HG02981 (cell line): Measurements from ENCODE around the gene SRSF3.
"Not testable (repeated sequence)": the region's sequence is repeated elsewhere in the genome, so short reads cannot be mapped to it uniquely, and the experiment has no call there.

Experiments used
- ATAC-seq: cut with Tn5 transposase; IDR thresholded peaks from one replicate; pipeline ENCODE4 v1.9.1; 2021; ENCODE audit warnings: mild to moderate bottlenecking, moderate library complexity; ENCODE audit not compliant: unreplicated experiment

Gene SRSF3

DNA sequence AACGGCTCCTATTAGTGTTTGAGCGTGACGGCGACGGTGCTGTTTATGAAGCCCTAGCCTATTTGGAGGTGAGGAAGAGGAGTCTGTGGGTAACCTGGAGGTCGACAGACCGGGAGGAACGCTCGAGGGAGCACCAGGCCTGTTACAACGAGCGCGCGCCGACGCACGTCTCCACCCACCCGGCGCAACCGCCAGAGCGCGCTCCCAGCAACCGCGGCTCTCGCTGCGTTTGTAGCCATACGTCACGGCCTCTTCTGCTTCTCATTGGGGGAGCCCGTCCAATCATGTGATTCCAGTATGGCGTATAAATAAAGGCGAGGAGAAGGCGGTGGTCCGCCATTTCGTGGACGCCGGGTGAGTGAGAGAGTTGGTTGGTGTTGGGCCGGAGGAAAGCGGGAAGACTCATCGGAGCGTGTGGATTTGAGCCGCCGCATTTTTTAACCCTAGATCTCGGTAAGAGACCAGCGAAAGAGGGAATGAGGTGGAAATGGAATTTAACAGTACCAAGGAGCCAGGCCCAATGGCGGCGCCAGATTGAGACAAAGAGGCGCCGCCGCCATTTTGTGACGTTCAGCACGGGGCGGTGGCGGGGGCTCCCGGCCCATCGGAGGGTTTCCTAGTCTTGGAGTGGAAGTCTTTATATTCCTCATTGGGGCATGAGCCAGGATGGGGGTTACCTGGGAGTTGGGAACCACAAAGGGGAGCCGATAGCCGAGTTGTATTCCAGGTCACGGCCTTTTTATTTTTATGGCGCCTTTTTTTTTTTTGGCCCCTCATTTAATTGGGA, at the start of gene SRSF3:
Gene SRSF3 (plus strand): TSS at position 334 of the 787 bp plus-strand sequence. CDS start 2,401 bp downstream, outside the sequence.
- peak; percentile 78 for ATAC-seq

DNA sequence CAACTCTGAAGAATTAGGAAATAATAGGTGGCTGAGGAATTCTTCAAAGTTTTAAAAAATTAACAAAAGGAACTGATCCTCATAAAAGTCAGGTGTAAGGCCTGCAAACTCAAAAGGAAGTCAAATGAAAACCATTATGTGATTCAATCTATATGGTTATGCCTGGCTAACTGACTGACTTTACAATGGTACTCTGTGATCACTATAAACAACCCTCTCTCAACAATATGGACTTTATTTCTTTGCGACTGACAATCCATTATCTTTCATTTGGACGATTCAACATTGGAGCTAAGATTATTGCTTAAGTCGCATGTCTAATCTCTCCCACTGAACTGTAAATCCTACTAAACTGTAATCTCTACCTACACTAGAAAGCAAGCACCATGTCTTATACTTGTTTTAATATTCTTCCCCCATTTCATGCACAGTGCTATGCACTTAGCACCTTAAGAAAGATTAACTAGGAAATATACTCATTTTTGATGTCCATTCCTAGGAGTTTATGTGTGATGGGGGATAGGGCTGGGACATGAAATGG, 48.3 kb upstream of the SRSF3 start:
- no peak for ATAC-seq

DNA sequence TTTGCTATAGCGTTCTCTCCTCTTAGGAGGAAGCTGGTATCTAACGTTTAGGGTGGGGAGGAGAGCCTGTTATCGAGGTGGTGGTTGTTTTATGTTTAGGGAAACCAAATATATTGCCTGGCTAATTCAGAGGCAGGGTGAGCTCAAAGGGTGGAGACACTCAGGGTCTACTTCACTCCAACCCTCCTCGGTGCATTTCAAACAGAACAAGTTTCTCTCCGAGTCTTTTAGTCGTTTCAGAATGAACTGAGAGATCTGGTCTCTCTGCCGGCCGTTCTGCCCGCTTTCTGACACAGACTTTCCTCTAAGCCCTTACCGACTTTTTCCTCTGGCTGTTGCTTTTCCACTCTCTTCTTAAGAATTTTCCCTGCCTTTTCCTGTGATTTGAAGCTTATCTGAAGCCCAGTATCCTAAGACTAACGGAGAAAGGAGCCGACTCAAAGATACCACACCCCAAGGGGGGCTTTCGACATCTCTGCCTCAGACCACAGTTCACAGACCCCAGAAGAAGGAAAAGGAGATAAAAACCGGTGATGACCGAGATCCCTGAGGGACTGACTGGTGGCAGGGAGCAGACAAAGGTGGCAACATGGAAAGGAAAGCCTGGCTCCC, 47.7 kb upstream of the SRSF3 start:
- ATAC-seq, result no peak

DNA sequence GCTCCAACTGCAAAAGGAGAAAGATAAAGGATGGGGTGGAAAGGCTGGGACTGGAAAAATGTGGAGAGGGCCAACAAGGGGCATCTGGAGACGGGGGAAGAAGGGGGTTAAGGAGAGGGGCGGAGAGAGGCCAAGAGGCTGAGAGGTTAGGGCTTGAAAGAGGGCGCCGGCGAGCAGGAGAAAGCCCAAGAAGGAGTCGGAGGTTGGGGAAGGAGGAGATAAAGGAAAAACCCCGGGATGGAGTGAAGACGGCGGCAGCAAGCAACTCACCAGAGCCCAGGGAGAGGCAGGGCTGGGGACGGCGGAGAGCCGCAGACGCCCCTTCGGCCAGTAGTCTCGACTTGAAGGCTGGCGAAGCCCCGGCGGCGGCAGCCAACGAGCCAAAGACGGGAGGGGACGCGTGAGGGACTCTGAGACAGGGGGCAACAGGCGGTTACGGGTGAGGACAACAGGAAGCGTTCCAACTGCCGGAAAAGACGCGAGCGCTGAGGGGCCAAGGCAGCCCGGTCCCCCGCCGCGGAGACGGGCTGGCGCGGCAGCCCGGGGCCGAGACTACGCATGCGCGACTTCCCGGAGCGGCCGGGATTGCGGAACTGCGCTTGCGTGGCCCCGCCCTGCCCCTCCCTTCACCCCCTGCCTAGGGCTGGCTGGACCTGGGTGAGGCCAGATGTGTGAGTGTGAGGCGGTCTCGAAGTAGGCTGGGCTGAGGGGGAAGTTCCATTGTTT, 47.1 kb upstream of the SRSF3 start, which contains the start of gene STK38:
Gene STK38 (minus strand): TSS at position 560 of the 726 bp plus-strand sequence. CDS start 7,277 bp downstream, outside the sequence.
- peak; percentile 85 for ATAC-seq

DNA sequence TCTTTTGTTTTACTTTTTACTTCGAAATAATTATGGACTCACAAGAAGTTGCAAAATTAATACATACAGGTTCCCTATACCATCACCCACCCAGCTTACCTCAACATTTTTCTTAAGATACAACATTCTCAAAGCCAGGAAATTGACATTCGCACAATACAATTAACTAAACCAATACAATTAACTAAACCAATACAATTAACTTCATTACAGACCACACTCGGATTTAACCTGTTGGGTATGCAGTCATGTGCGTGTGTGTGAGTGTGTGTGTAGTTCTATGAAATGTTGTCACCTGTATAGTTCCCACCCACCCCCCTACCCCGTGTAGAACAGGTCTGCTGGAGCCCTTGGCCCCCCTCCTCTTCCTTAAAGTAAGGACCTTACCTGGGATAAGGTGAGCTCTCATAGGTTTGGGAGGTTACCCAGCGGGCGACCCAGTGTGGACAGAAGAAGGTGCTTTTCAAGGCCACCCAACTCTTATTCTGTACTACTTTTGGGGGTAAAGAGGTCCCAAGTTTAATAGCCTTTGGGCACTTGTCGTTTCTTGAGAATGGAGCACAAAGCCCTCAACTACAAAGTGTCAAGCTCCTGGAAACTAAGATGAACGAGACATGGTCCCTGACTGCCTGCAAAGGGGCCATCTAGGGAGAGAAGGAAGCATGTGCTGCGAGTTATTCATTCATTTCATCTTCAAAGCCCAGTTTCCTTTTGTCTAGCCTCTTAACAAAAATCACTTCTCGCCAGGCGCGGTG, 46.3 kb upstream of the SRSF3 start:
- ATAC-seq, result no peak

DNA sequence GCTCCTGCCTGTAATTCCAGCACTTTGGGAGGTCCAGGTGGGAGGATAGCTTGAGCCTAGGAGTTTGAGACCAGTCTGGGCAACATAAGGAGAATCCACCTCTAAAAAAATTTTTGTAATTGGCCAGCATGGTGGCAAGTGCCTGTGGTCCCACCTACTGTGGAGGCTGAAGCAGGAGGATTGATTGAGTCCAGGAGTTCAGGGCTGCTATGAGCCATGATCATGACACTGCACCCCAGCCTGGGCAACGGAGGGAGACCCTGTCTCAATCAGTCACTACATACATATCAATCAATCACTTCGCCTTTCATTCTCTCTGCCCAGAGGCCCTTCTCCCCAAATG, 45.8 kb upstream of the SRSF3 start:
- no peak for ATAC-seq

DNA sequence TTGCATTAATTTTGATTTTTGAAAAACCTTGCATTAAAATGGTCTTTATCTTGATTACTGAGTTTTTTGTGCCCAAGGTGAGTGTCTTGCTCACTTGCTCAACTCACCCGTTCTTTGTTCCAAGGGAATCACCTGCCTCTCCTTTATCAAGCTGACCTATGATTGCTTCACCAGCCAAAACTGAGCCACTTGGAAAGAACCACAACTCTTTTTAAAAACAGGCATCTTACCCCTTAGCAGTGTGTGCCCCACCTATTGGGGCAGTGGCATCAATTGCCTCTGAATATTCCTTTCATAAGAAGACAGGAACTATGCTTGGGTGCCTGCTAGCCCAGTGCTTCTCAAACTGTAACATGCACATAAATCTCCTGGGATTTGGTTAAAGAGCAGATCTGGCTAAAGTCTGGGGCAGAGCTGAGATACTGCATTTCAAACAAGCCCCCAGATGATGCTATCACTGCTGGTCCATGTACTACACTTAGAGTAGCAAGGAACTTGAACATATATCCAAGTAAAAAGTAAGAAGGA, 43.6 kb upstream of the SRSF3 start:
- no peak for ATAC-seq

DNA sequence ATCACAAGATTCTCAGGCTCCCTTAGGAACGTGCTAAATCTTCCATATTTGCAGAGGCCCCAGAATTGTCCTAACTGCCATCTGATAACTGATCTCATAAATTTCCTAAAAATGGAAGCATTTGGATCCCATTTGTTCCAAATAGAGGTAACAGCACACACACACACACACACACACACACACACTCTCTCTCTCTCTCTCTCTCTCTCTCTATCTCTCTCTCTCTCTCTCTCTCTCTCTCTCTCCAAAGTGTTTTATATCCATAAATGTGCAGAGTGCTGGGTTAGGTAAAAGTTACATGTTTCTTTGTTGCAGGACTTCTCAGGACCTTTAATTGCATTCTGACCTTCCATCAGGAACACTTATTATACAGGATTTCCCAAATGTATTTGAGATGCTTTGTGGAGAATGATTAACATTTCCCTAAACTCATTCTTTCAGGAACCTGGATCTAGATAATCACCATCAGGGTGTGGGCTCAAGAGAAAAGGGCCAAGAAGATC, 38.4 kb upstream of the SRSF3 start:
- no peak for ATAC-seq

DNA sequence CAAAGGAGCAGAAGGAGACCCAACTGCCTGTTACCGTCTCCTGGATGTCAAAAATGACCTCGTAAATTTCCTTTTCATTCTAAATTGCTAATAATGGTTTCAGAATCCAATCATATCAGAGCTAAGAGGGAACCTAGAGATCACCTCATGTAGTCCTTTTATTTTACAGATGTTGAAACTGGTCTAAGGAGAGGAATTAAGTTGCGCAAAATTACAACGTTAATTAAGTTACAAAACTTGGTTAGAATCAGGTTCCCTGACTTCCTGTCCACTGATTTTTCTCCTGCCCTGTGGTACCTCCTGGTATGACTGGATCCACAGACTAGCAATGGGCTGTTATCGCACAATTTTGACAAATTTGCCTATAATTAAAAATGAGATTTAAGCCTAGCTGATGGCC, 37.9 kb upstream of the SRSF3 start:
- ATAC-seq, result no peak

DNA sequence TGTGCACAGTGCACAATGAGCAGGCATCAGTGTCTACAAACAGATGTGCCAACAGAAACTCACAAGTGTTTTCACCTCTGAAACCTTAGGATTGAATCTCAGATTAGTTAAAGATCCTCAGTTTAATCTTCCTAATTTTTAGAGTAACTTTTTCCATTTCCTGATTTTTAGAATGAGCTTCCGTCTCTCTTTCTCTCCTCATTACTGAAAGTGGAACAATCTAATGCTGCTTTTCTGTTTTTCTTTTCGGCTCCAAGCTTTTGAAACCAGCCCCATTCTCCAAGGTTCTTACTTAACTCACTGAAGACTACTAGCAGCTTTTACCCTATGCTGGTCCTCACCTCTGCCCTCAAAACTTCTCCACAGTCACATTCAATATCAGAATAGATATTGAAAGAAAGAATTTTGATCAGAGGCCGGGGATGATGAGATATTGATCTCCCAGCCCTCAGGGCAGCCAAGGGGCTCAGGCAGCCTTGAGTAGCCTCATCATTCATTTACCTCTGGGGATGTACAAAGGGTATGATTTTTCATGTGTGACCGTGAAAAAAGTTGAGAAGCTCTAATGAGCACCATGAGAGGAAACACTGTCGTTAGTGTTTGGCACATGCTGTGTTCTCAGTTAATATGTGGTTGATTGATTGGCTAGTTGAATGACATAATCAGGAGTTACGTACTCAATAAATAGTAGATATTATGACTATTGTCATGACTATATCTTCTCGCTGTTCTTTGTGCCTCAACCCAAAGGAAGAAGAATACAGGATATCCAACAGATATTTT, 35.0 kb upstream of the SRSF3 start:
- no peak for ATAC-seq

DNA sequence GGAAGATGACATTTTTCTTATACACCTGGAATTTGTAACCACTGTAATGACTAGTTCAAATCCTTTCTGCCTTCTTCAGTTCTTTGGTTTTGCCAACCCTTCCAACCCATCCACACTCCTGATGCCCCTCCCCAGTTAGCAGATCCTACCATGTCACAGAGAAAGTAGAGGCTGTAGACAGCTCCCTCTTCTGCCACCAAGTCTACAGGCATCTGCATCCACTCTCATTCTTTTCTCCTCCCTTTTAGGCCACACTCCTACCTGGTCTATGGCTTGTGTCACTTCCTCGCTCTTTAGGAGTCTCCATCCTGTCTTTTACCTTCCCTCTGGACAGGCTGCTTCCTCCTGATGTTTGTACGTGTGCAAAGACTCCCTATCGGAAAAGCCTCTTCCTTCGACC, 33.3 kb upstream of the SRSF3 start:
- ATAC-seq, result no peak

DNA sequence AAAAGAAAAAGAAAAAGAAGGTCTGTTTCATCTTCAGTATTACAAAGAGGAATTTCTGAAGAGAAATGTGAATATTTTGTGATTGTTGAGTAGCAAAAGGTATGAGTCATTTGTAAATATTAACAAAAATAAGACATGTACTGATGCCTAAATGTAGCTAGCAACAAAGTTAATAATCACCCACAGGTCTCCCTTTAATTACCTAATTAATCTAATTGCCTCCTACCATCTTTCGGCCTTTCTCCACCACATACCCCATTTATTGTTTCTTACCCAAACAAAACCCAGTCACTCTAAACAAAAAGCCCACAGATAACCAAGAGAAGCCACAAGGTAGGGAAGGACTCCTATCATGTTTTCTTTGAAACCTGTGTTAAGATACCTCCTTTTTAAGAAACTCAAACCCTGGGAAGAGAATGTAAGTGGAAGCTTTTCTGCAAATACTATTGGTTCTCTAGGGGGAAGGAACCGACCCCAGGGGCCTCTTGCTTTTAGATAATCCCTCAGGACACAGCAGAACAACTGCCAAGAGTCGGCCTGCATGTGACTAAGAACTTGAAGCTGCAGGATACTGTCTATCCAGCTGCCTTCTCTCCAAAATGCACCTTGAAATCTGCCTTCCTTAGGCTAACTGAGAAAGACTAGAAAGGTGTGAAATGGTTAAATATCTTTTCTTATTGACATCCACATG, 30.8 kb upstream of the SRSF3 start:
- no peak for ATAC-seq

DNA sequence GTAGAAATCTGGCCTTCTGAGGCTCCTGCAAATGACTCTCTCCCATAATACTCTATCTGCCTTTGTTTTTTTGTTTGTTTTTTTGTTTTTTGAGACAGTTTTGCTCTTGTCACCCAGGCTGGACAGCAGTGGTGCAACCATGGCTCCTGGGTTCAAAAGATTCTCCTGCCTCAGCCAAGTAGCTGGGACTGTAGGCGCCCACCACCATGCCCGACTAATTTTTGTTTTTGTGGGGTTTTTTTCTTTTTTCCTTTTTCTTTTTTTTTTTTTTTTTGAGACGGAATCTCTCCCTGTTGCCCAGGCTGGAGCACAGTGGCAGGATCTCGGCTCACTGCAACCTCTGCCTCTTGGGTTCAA, 30.3 kb upstream of the SRSF3 start:
- ATAC-seq, result no peak

DNA sequence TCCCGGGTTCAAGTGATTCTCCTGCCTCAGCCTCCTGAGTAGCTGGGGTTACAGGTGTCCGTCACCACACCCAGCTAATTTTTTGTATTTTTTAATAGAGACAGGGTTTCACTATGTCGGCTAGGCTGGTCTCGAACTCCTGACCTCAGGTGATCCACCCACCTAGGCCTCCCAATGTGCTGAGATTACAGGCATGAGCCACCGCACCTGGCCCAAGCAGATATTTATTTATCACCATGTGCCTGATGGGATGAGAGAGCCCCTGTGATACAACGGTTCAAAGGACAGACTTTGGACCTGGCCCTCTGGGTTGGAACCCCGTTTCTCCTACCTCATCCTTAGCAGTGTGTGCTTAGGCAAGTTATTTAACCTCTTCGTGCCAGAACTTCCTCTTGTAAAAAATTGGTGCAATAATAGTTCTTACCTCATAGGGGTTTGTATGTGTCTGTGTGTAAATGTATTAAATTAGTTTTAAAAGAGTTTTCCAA, 27.7 kb upstream of the SRSF3 start:
- no peak for ATAC-seq

DNA sequence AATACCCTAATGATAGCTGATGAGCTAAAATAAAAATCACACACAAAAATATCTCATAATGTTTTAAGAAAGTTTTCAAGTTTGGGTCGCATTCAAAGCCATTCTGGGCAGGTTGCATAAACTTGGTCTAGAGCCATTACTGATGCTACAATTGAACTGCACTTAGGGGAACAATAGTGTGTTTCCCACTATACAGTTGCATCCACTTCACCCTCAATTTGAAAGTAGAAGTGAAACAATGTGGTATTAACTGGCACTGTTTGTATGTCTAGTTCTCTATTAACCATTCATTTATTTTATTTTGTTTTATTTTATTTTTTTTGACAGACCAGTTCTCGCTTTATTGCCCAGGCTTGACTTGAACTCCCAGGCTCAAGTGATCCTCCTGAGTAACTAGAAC, 23.9 kb upstream of the SRSF3 start:
- ATAC-seq, result no peak

DNA sequence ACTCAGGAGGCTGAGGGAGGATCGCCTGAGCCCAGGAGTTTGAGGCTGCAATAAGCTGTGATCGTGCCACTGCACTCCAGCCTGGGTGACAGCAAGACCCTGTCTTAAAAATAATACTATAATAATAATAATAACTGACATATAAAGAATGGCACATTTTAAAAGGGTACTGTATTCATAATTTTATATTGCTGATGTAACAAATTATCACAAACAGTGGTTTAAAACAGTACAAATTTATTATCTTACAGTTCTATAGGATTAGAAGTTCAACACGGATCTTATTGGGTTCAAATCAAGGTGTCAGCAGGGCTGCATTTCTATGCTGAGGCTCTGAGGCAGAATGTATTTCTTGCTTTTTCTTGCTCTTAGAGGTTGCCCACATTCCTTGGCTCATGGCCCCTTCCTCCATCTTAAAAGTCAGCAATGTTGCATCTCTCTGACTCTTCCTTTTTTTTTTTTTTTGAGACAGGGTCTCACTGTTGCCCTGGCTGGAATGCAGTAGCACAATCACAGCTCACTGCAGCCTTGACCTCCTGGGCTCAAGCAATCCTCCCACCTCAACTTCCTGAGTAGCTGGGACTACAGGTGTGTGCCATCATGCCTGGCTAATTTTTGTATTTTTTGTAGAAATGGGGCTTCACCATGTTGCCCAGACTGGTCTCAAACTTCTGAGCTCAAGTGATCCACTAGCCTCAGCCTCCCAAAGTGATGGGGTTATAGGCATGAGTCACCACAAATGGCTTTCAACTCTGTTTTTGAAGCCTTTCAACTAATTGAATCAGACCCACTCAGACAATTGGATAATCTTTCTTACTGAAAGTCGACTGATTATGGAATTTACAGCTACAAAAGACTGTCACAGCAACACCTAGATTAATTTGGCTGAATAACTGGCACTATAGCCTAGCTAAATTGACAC, 22.8 kb upstream of the SRSF3 start:
- no peak for ATAC-seq

DNA sequence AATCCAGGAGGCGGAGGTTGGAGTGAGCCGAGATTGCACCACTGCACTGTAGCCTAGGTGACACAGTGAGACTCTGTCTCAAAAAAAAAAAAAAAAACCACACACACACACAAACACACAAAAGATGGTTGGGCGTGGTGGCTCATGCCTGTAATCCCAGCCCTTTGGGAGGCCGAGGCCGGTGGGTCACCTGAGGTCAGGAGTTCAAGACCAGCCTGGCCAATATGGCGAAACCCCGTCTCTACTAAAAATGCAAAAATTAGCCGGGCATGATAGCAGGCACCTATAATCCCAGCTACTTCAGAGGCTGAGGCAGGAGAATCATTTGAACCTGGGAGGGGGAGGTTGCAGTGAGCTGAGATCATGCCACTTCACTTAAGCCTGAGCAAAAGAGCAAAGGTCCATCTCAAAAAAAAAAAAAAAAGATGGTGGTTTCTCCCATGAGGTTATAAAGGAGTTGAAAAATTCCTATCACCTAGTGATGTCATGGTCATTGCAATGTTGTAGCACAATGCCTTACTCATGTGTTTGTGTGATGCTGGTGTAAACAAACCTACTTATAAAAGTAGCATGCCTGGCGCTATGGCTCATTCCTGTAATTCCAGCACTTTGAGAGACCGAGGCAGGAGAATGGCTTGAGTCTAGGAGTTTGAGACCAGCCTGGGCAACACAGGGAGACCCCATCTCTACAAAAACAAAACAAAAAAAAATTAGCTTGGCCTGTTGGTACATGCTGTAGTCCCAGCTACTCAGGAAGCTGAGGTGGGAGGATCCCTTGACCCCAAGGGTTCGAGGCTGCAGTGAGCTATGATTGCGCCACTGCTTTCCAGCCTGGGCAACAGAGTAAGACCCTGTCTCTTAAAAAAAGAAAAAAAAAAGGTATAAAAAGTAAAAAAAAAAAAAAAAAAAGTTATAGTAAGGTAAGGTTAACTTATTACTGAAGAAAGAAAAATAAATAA, 21.5 kb upstream of the SRSF3 start:
- ATAC-seq, result not testable (repeated sequence)
